B cell (primary cell): ENCODE results near the gene SRA1. TPM values are rescaled to one million over a fixed set of nuclear protein-coding genes. Genes with fewer than 3 reads are reported as not detected.

ENCODE experiments used
- ATAC-seq: fragments of 200-7000 bp; cut with Tn5 transposase; one replicate; pipeline ENCODE4 v1.10.0; 2021; ENCODE audit warnings: low read depth, mild to moderate bottlenecking, moderate number of reproducible peaks, moderate library complexity
- CTCF ChIA-PET: fragments of 350-600 bp; sonication (Branson Sonifier 250); formaldehyde crosslinking; loops from one replicate; lab custom pipeline; 2021; ENCODE audit warnings: antibody characterized with exemption, inconsistent platforms; lab: Charles Lee
- POLR2A ChIA-PET: fragments of 350-600 bp; sonication (Branson Sonifier 250); formaldehyde crosslinking; loops from one replicate; lab custom pipeline; 2021; ENCODE audit warnings: antibody characterized with exemption; lab: Charles Lee
- DNase-seq: peaks from one replicate; pipeline ENCODE4 v3.0.0; 2013
- H2AFZ ChIP-seq: 2 replicates; pipeline ENCODE4 v1.6.1; 2012; ENCODE audit warnings: mild to moderate bottlenecking, low read depth, low read length; ENCODE audit not compliant: insufficient read depth, poor library complexity, severe bottlenecking
- H3K27ac ChIP-seq, 2 donors: 1 replicate in 1 of 2; 2 replicates in 1 of 2; pipeline ENCODE4 v1.5.1; 2012 to 2013; ENCODE audit warnings: low read length in 2 of 2, mild to moderate bottlenecking in 2 of 2, moderate library complexity in 1 of 2
- H3K27me3 ChIP-seq, 4 experiments: fragments of 200-600 bp in 1 of 4; sonication (generic) in 1 of 4; replicated peaks in 1 of 4; 1 replicate in 2 of 4; 2 replicates in 2 of 4; pipeline versions ENCODE4 v1.6.1 to v1.7.0; 2013 to 2016; ENCODE audit warnings: low read length in 3 of 4, mild to moderate bottlenecking in 2 of 4, mixed read lengths in 1 of 4, moderate library complexity in 1 of 4; ENCODE audit not compliant: insufficient read depth in 4 of 4, control insufficient read depth in 3 of 4; ENCODE audit errors: control extremely low read depth in 1 of 4
- H3K36me3 ChIP-seq, 2 experiments: replicated peaks in 1 of 2; 1 replicate in 1 of 2; 2 replicates in 1 of 2; pipeline versions ENCODE4 v1.6.1 to v1.7.1; 2013; ENCODE audit warnings: low read length in 1 of 2; ENCODE audit not compliant: insufficient read depth in 2 of 2, control insufficient read depth in 1 of 2; ENCODE audit errors: control extremely low read depth in 1 of 2, extremely low read depth in 1 of 2
- H3K4me1 ChIP-seq, 2 donors: fragments of 200-600 bp in 1 of 2; sonication (generic) in 1 of 2; 1 replicate in 1 of 2; 2 replicates in 1 of 2; pipeline versions ENCODE4 v1.5.1 to v1.6.1; 2013 to 2017; ENCODE audit warnings: low read length in 2 of 2; ENCODE audit not compliant: control insufficient read depth in 2 of 2, insufficient read depth in 2 of 2
- H3K4me2 ChIP-seq: replicated peaks from 2 replicates; pipeline ENCODE3; 2012; ENCODE audit warnings: mild to moderate bottlenecking, low read depth, low read length; ENCODE audit not compliant: poor library complexity, severe bottlenecking
- H3K4me3 ChIP-seq, 5 experiments: fragments of 200-600 bp in 1 of 5; sonication (generic) in 1 of 5; 1 replicate in 3 of 5; 2 replicates in 2 of 5; pipeline versions ENCODE4 v1.5.1 to v1.7.0; 2011 to 2016; ENCODE audit warnings: low read length in 4 of 5, mild to moderate bottlenecking in 4 of 5, low read depth in 2 of 5, control low read depth in 1 of 5, moderate library complexity in 1 of 5; ENCODE audit not compliant: insufficient read depth in 1 of 5; ENCODE audit errors: control extremely low read depth in 1 of 5, extremely low read depth in 1 of 5
- H3K79me2 ChIP-seq: fragments of 200-600 bp; sonication (generic); one replicate; pipeline ENCODE4 v1.6.0; 2016; ENCODE audit warnings: low read length; ENCODE audit not compliant: control insufficient read depth, insufficient read depth
- H3K9ac ChIP-seq: fragments of 200-600 bp; sonication (generic); 2 replicates; pipeline ENCODE4 v1.6.1; 2017; ENCODE audit warnings: mild to moderate bottlenecking, low read length, moderate library complexity
- H3K9me3 ChIP-seq, 3 donors: one replicate each; pipeline versions ENCODE4 v1.6.1 to v1.7.1; 2013; ENCODE audit warnings: low read length in 2 of 3; ENCODE audit not compliant: control insufficient read depth in 2 of 3, insufficient read depth in 1 of 3; ENCODE audit errors: control extremely low read depth in 1 of 3
- H4K20me1 ChIP-seq: 2 replicates; pipeline ENCODE4 v1.6.0; 2012; ENCODE audit warnings: mild to moderate bottlenecking, low read length; ENCODE audit not compliant: insufficient read depth, control insufficient read depth, poor library complexity, severe bottlenecking
- H3K27ac Mint-ChIP-seq: one replicate; pipeline ENCODE4 v1.8.0; 2021; ENCODE audit warnings: mixed read lengths
- H3K27me3 Mint-ChIP-seq: one replicate; pipeline ENCODE4 v1.8.0; 2021; ENCODE audit warnings: mixed read lengths
- H3K4me1 Mint-ChIP-seq: one replicate; pipeline ENCODE4 v1.8.0; 2021; ENCODE audit warnings: mixed read lengths
- H3K4me3 Mint-ChIP-seq: one replicate; pipeline ENCODE4 v1.8.0; 2021; ENCODE audit warnings: mixed read lengths
- H3K9me3 Mint-ChIP-seq: one replicate; pipeline ENCODE4 v1.8.0; 2022; ENCODE audit warnings: mixed read lengths; ENCODE audit not compliant: insufficient read depth
- CTCF ChIP-seq: fragments of 200-600 bp; IDR thresholded peaks from one replicate; pipeline ENCODE4 v1.8.0; 2022; ENCODE audit warnings: antibody characterized with exemption, mild to moderate bottlenecking
- EZH2 ChIP-seq: IDR thresholded peaks from 2 replicates; pipeline ENCODE4 v1.6.1; 2012; ENCODE audit warnings: borderline replicate concordance, low read depth, mild to moderate bottlenecking, moderate library complexity, low read length; ENCODE audit not compliant: insufficient read depth, poor library complexity, severe bottlenecking
- WGBS: methylation state at CpG from one replicate; pipeline ENCODE4 v1.1.5; 2013; ENCODE audit warnings: missing lambda C conversion rate; ENCODE audit not compliant: insufficient coverage; 5-methylcytosine and 5-hydroxymethylcytosine counted together
- intact Hi-C: fragments of 100-400 bp; cut with micrococcal nuclease; formaldehyde crosslinking; loops from one replicate; pipeline ENCODE4 v1.10.0; 2022
- polyA plus RNA-seq: library from polyadenylated mRNA; depleted of rRNA; stranded (reverse); fragments of >200 nt; gene quantifications from 2 replicates; pipeline ENCODE4 v1.2.3, GENCODE V29; 2012
- total RNA-seq, 2 donors: library from RNA; stranded (reverse); fragments of 120-200 nt in 1 of 2; gene quantifications; 1 replicate in 1 of 2; 2 replicates in 1 of 2; pipeline versions ENCODE4 v1.2.3 to v1.2.4, GENCODE V29; 2013 to 2022

SRA1 gene
- total and polyA plus RNA-seq, 2 donors (not counting 1 experiment from before 2014, with no cell fraction given) = 23.2 to 25.6 TPM

GRCh38 chr5:140565024-140565779 is 7.9 kb upstream of the SRA1 start:
- H3K9ac ChIP-seq = peak overlapping the region; percentile 93
- no peak for ATAC-seq
- WGBS = 3% methylated on average over 6 of the region's 13 CpGs
- H3K79me2 ChIP-seq = peaks cover 21% of the 10 kb centered on the region
- no peak for DNase-seq
- peak overlapping the region; percentile 95 for H2AFZ ChIP-seq
- Mint-ChIP-seq H3K4me1 (peaks cover 56% of the 10 kb centered on the region), H3K9me3 (no peaks in the 10 kb centered on the region), H3K4me3 (peak overlapping the region; percentile 90), H3K27me3 (no peaks in the 10 kb centered on the region), H3K27ac (peak overlapping the region; percentile 97)
- H3K36me3 ChIP-seq = peaks cover 0 to 27% of the 10 kb centered on the region in 2 experiments
- POLR2A ChIA-PET = interaction anchor here (3.7 kb wide), 1 partner anchor 17 kb away, joined by 15 read pairs; the partner anchor contains the start of gene EIF4EBP3
- intact Hi-C loops = loop anchor here (2.0 to 10.0 kb wide), 3 partner anchors 146 to 760 kb away; partner anchors contain the start of genes PFDN1 and TAF7
- CTCF ChIA-PET = interaction anchor here (0.7 to 4.6 kb wide), 2 partner anchors 17 to 69 kb away, joined by 4 to 18 read pairs; partner anchors contain the start of gene EIF4EBP3
- peaks cover 33 to 44% of the 10 kb centered on the region in 2 donors for H3K4me1 ChIP-seq
- H3K27me3 ChIP-seq = no peaks in the 10 kb centered on the region
- TF ChIP-seq EZH2 = no peak
- no peak for TF ChIP-seq CTCF
- H4K20me1 ChIP-seq = no peaks in the 10 kb centered on the region
- peak overlapping the region; percentile 91 to 92 for H3K27ac ChIP-seq
- H3K9me3 ChIP-seq = no peaks in the 10 kb centered on the region
- peak overlapping the region; percentile 94 for H3K4me2 ChIP-seq
- peak overlapping the region; percentile 71 to 95 (median 91) for H3K4me3 ChIP-seq
